DND-41 (cell line): ENCODE results near the gene NUDT3.

ENCODE experiments used
- ATAC-seq: fragments of 200-7000 bp; cut with Tn5 transposase; 3 replicates; pipeline ENCODE4 v1.9.1; 2021; ENCODE audit warnings: low read depth; ENCODE audit not compliant: insufficient read depth
- DNase-seq: peaks from one replicate; pipeline ENCODE4 v3.0.0-alpha.2; 2020
- H2AFZ ChIP-seq: 2 replicates; pipeline ENCODE4 v1.6.0; 2012; ENCODE audit warnings: low read depth, low read length
- H3K27ac ChIP-seq: 2 replicates; pipeline ENCODE4 v1.5.1; 2012; ENCODE audit warnings: low read length, inconsistent platforms
- H3K27me3 ChIP-seq: fragments of 200-600 bp; sonication (generic); 2 replicates; pipeline ENCODE4 v1.6.0; 2012; ENCODE audit warnings: low read length, mild to moderate bottlenecking, inconsistent platforms; ENCODE audit not compliant: insufficient read depth, poor library complexity
- H3K36me3 ChIP-seq: 2 replicates; pipeline ENCODE4 v1.5.1; 2012; ENCODE audit warnings: low read length, inconsistent platforms; ENCODE audit not compliant: insufficient read depth
- H3K4me1 ChIP-seq: 2 replicates; pipeline ENCODE4 v1.5.1; 2012; ENCODE audit warnings: mild to moderate bottlenecking, low read length; ENCODE audit not compliant: insufficient read depth
- H3K4me2 ChIP-seq: 2 replicates; pipeline ENCODE4 v1.6.0; 2012; ENCODE audit warnings: mild to moderate bottlenecking, moderate library complexity, low read length, inconsistent platforms; ENCODE audit not compliant: insufficient read depth
- H3K4me3 ChIP-seq, 2 experiments: fragments of 200-600 bp in 1 of 2; shearing (Covaris generic) in 1 of 2; 2 replicates each; pipeline ENCODE4 v1.5.1; 2012 to 2016; ENCODE audit warnings: inconsistent platforms in 2 of 2, low read length in 2 of 2, mild to moderate bottlenecking in 2 of 2, low read depth in 1 of 2, moderate library complexity in 1 of 2
- H3K79me2 ChIP-seq: 2 replicates; pipeline ENCODE4 v1.6.0; 2012; ENCODE audit warnings: low read length, inconsistent platforms; ENCODE audit not compliant: insufficient read depth
- H3K9ac ChIP-seq: 2 replicates; pipeline ENCODE4 v1.6.0; 2012; ENCODE audit warnings: low read depth, mild to moderate bottlenecking, inconsistent platforms, low read length, moderate library complexity
- H3K9me3 ChIP-seq: 2 replicates; pipeline ENCODE4 v1.5.1; 2012; ENCODE audit warnings: low read length, moderate library complexity, mild to moderate bottlenecking, inconsistent platforms; ENCODE audit not compliant: insufficient read depth, severe bottlenecking
- H4K20me1 ChIP-seq: 2 replicates; pipeline ENCODE4 v1.6.0; 2012; ENCODE audit warnings: low read length; ENCODE audit not compliant: insufficient read depth
- CTCF ChIP-seq: IDR thresholded peaks from 2 replicates; pipeline ENCODE4 v1.5.1; 2012; ENCODE audit warnings: borderline replicate concordance, low read length, moderate library complexity, mild to moderate bottlenecking; ENCODE audit not compliant: poor library complexity, severe bottlenecking; ENCODE audit errors: extremely low read depth
- EZH2 ChIP-seq: IDR thresholded peaks from 3 replicates; pipeline ENCODE4 v1.6.1; 2012; ENCODE audit warnings: borderline replicate concordance, low read depth, mild to moderate bottlenecking, moderate library complexity, low read length, inconsistent platforms; ENCODE audit not compliant: severe bottlenecking

The NUDT3 gene

GRCh38 chr6:34300332-34300751, 92.1 kb downstream of the NUDT3 start:
- Histone ChIP-seq H3K4me2 (no peak overlapping the region), H3K9ac (no peak overlapping the region), H2AFZ (no peak overlapping the region), H3K4me1 (no peaks in the 10 kb centered on the region), H3K9me3 (no peaks in the 10 kb centered on the region), H3K27ac (no peak overlapping the region), H3K36me3 (peaks cover 9% of the 10 kb centered on the region; the same call in 1 of the 2 replicates), H3K4me3 (no peak overlapping the region), H3K79me2 (peaks cover 27% of the 10 kb centered on the region; the same call in 1 of the 2 replicates), H3K27me3 (no peaks in the 10 kb centered on the region), H4K20me1 (peaks cover 19% of the 10 kb centered on the region)
- ATAC-seq (no peak), DNase-seq (no peak)
- TF ChIP-seq CTCF (no peak), EZH2 (no peak)

- no peak for TF ChIP-seq CTCF
- no peak for TF ChIP-seq EZH2
- Histone ChIP-seq H3K27me3 (no peaks in the 10 kb centered on the region), H3K4me1 (no peaks in the 10 kb centered on the region), H3K9me3 (no peaks in the 10 kb centered on the region), H3K9ac (no peak overlapping the region), H2AFZ (no peak overlapping the region), H3K27ac (no peak overlapping the region), H3K4me3 (no peak overlapping the region), H3K36me3 (peaks cover 18% of the 10 kb centered on the region; the same call in 1 of the 2 replicates), H3K79me2 (peaks cover 23% of the 10 kb centered on the region; the same call in 1 of the 2 replicates), H4K20me1 (peaks cover 19% of the 10 kb centered on the region), H3K4me2 (no peak overlapping the region)
- no peak for DNase-seq
- no peak for ATAC-seq
Measured at GRCh38 chr6:34298941-34299340, 93.5 kb downstream of the NUDT3 start.

- Histone ChIP-seq H3K27me3 (no peaks in the 10 kb centered on the region), H3K36me3 (peaks cover 40% of the 10 kb centered on the region), H3K9ac (no peak overlapping the region), H3K27ac (no peak overlapping the region), H3K4me3 (no peak overlapping the region), H3K79me2 (peaks cover 14% of the 10 kb centered on the region; the same call in 1 of the 2 replicates), H3K4me1 (no peaks in the 10 kb centered on the region), H3K9me3 (no peaks in the 10 kb centered on the region), H3K4me2 (no peak overlapping the region), H4K20me1 (peaks cover 7% of the 10 kb centered on the region; the same call in 1 of the 2 replicates), H2AFZ (no peak overlapping the region)
- DNase-seq (no peak), ATAC-seq (peak; percentile 58; the same call in 2 of the 3 replicates)
- TF ChIP-seq EZH2 (no peak), CTCF (no peak)
Measured at GRCh38 chr6:34295721-34296120, 96.7 kb downstream of the NUDT3 start.
